ENCODE data around the gene L3MBTL3.

DNA sequence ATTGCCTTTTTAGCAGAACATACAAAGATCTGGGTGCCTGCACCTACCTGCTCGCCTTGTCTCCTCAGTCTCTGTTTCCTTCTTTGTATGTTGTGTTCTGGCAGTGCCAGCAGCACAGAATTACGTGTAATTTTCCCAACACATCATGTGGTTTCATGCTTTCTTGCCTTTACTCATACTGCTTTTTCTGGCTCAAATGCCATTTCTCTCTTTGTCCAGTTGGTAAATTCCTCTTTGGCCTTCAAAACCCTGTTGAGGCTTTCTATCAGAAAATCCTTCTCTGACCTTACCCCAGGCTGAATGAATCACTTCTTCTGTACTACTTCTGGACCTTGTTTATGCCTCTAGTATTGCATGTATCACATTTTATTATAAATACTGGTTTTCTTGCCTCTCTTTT lies 31.8 kb downstream of the L3MBTL3 start:
- TF ChIP-seq, protein P1, sequence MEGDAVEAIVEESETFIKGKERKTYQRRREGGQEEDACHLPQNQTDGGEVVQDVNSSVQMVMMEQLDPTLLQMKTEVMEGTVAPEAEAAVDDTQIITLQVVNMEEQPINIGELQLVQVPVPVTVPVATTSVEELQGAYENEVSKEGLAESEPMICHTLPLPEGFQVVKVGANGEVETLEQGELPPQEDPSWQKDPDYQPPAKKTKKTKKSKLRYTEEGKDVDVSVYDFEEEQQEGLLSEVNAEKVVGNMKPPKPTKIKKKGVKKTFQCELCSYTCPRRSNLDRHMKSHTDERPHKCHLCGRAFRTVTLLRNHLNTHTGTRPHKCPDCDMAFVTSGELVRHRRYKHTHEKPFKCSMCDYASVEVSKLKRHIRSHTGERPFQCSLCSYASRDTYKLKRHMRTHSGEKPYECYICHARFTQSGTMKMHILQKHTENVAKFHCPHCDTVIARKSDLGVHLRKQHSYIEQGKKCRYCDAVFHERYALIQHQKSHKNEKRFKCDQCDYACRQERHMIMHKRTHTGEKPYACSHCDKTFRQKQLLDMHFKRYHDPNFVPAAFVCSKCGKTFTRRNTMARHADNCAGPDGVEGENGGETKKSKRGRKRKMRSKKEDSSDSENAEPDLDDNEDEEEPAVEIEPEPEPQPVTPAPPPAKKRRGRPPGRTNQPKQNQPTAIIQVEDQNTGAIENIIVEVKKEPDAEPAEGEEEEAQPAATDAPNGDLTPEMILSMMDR (IDR thresholded peaks at IDR 0.05), result no peak
- TF ChIP-seq POLR2A (IDR thresholded peaks at IDR 0.05) (no peak), POLR2AphosphoS5 (IDR thresholded peaks at IDR 0.05; ENCODE audit: insufficient read depth in 1 of 2, low read depth in 1 of 2) (no peak)
